A673 (cell line): Measurements from ENCODE around the gene FRMD3. TPM values are rescaled to one million over a fixed set of nuclear protein-coding genes. Genes with fewer than 3 reads are reported as not detected.

ENCODE experiments used
- BruUV-seq: library from RNA; stranded (reverse); fragments of 400-500 nt; replicated peaks from 2 replicates; lab custom pipeline; 2021; lab: Mats Ljungman, UMichigan
- CTCF ChIA-PET: fragments of 300-600 bp; sonication (Branson Sonifier 250); formaldehyde crosslinking; loops from one replicate; lab custom pipeline; 2022; ENCODE audit warnings: antibody characterized with exemption; lab: Charles Lee
- POLR2A ChIA-PET: fragments of 300-600 bp; sonication (Branson Sonifier 250); formaldehyde crosslinking; loops from one replicate; lab custom pipeline; 2022; ENCODE audit warnings: antibody characterized with exemption; ENCODE audit not compliant: low non-redundant PET; lab: Charles Lee
- DNase-seq: peaks from one replicate; pipeline ENCODE4 v3.0.0-alpha.2; 2015; ENCODE audit warnings: low spot score
- H3K27ac ChIP-seq: fragments of 200-600 bp; sonication (generic); 2 replicates; pipeline ENCODE4 v1.5.1; 2016; ENCODE audit warnings: mixed run types, low read depth, mild to moderate bottlenecking, mixed read lengths, antibody characterized with exemption, low read length; ENCODE audit not compliant: poor library complexity, severe bottlenecking
- H3K27me3 ChIP-seq: fragments of 200-600 bp; sonication (generic); replicated peaks from 2 replicates; pipeline ENCODE4 v1.6.1; 2017; ENCODE audit warnings: mixed run types, low read depth, mild to moderate bottlenecking, mixed read lengths, antibody characterized with exemption, low read length; ENCODE audit not compliant: insufficient read depth, poor library complexity
- H3K36me3 ChIP-seq: fragments of 200-600 bp; sonication (generic); 2 replicates; pipeline ENCODE4 v1.6.1; 2016; ENCODE audit warnings: mixed run types, mild to moderate bottlenecking, mixed read lengths, antibody characterized with exemption, low read length; ENCODE audit not compliant: insufficient read depth, poor library complexity, severe bottlenecking
- H3K4me1 ChIP-seq: fragments of 200-600 bp; sonication (generic); 2 replicates; pipeline ENCODE4 v1.6.1; 2017; ENCODE audit warnings: mixed run types, mild to moderate bottlenecking, mixed read lengths, antibody characterized with exemption, low read length; ENCODE audit not compliant: insufficient read depth, poor library complexity, severe bottlenecking
- H3K4me3 ChIP-seq: fragments of 200-600 bp; sonication (generic); 2 replicates; pipeline ENCODE4 v1.5.1; 2016; ENCODE audit warnings: low read depth, mixed run types, mild to moderate bottlenecking, mixed read lengths, low read length; ENCODE audit not compliant: poor library complexity, severe bottlenecking
- H3K9me3 ChIP-seq: fragments of 200-600 bp; sonication (generic); 2 replicates; pipeline ENCODE4 v1.6.1; 2016; ENCODE audit warnings: mixed run types, low read depth, mild to moderate bottlenecking, mixed read lengths, antibody characterized with exemption, low read length; ENCODE audit not compliant: poor library complexity, severe bottlenecking
- EZH2 ChIP-seq: fragments of 200-600 bp; sonication (generic); IDR thresholded peaks from 2 replicates; pipeline ENCODE4 v1.6.1; 2017; ENCODE audit warnings: borderline replicate concordance, low read depth, mild to moderate bottlenecking, mixed read lengths, antibody characterized with exemption, low read length; ENCODE audit not compliant: poor library complexity, severe bottlenecking
- intact Hi-C: fragments of 100-400 bp; cut with micrococcal nuclease; formaldehyde crosslinking; loops from one replicate; pipeline ENCODE4 v1.10.0; 2022; ENCODE audit not compliant: unreplicated experiment
- total RNA-seq: library from RNA; stranded (reverse); gene quantifications from 2 replicates; pipeline ENCODE4 v1.2.3, GENCODE V29; 2021
- TF ChIP-seq, protein P1 (sequence below): fragments of 300-800, 200-600 bp; sonication (generic); conservative IDR thresholded peaks from 2 replicates; pipeline ENCODE4 v1.5.1; 2017; ENCODE audit warnings: low read depth, mild to moderate bottlenecking, antibody characterized with exemption, low read length, moderate library complexity, mixed read lengths

Gene FRMD3
- total RNA-seq, 1 experiment from 2014 or later = 1.0 TPM

DNA sequence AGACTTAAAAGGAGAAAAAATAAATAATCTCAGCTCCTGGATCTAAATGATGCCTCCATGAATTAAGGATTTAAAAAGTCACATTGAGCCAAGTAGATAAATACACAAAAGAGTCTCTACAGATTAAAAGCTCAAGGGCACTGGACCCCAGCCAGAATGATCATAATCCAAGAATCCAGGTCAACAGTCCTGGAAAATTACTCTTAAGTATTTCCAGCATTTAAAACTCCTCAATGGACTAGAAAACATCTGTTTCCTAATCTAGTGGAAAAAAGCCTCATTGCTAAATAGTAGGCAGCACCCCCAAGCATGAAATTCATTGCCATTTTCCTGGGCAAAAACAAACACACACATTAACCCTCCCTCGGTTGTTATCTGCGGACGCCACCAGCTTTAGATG, 96.8 kb downstream of the FRMD3 start:
- Histone ChIP-seq H3K4me1 (no peaks in the 10 kb centered on the region), H3K36me3 (no peaks in the 10 kb centered on the region), H3K4me3 (no peak overlapping the region), H3K27me3 (no peaks in the 10 kb centered on the region), H3K27ac (no peak overlapping the region), H3K9me3 (no peaks in the 10 kb centered on the region)
- TF ChIP-seq, protein P1, sequence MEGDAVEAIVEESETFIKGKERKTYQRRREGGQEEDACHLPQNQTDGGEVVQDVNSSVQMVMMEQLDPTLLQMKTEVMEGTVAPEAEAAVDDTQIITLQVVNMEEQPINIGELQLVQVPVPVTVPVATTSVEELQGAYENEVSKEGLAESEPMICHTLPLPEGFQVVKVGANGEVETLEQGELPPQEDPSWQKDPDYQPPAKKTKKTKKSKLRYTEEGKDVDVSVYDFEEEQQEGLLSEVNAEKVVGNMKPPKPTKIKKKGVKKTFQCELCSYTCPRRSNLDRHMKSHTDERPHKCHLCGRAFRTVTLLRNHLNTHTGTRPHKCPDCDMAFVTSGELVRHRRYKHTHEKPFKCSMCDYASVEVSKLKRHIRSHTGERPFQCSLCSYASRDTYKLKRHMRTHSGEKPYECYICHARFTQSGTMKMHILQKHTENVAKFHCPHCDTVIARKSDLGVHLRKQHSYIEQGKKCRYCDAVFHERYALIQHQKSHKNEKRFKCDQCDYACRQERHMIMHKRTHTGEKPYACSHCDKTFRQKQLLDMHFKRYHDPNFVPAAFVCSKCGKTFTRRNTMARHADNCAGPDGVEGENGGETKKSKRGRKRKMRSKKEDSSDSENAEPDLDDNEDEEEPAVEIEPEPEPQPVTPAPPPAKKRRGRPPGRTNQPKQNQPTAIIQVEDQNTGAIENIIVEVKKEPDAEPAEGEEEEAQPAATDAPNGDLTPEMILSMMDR = no peak
- TF ChIP-seq EZH2 = no peak
- ChIA-PET POLR2A (no interaction called here), CTCF (no interaction called here)
- intact Hi-C loops = no loop called here
- BruUV-seq = no TSS peak
- DNase-seq = no peak

DNA sequence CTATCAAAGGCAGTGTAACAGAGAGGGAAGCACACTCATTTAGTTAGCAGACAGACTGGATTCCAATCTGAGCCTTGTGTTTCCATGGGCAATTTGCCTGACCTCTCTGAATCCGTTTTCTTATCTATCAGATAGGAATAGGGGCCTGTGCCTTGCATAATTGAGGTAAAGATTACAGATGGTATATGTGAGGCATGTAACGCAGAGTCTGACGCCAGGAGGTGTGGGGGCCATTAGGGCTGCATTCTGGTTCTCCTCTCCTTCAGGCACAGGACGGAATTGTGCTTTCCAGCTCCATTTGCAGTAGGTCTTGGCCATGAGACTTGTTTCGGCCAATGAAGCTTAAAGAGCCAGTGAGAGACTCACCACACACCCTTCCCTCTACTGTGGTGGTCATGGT, 97.6 kb downstream of the FRMD3 start:
- Histone ChIP-seq H3K4me3 (no peak overlapping the region), H3K9me3 (no peaks in the 10 kb centered on the region), H3K27me3 (no peaks in the 10 kb centered on the region), H3K27ac (no peak overlapping the region), H3K4me1 (no peaks in the 10 kb centered on the region), H3K36me3 (no peaks in the 10 kb centered on the region)
- TF ChIP-seq EZH2 = no peak
- TF ChIP-seq, protein P1 = no peak
- ChIA-PET POLR2A (no interaction called here), CTCF (no interaction called here)
- no peak for DNase-seq
- intact Hi-C loops = no loop called here
- no TSS peak for BruUV-seq

DNA sequence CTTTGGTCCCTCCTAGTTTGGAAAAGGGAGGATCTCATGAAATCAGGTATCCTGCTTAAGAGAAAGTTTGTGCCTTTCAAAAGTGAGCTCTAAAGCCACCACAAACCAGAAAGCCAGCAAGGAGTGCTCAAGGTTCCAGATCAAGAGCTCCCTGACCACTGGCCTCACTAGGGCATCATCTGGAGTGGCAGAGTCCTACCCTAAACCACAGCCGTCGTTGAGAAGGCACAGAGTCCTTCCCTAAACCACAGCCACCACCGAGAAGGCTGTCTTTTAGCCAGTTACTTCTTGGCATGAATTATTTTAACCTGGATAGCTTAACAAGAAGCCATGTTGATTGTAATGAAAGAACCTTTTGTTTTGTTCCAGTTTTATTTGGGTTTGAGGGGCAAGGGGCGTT, 102.9 kb downstream of the FRMD3 start:
- Histone ChIP-seq H3K9me3 (no peaks in the 10 kb centered on the region), H3K36me3 (no peaks in the 10 kb centered on the region), H3K27ac (no peak overlapping the region), H3K4me3 (no peak overlapping the region), H3K27me3 (no peaks in the 10 kb centered on the region), H3K4me1 (no peaks in the 10 kb centered on the region)
- no TSS peak for BruUV-seq
- intact Hi-C loops = no loop called here
- POLR2A ChIA-PET = no interaction called here
- DNase-seq = no peak
- CTCF ChIA-PET = no interaction called here
- TF ChIP-seq EZH2 = no peak
- TF ChIP-seq, protein P1 = no peak
